Measurements from ENCODE around the gene ARL16.

Gene ARL16

GRCh38 chr17:81691196-81691595 lies 7.6 kb upstream of the ARL16 start:
- no peaks in the 10 kb centered on the region for H3K4me1 ChIP-seq (ENCODE audit: control insufficient read depth, insufficient read depth, low read length, unreplicated experiment)
- H3K27me3 ChIP-seq (ENCODE audit: insufficient read depth, low read length): no peaks in the 10 kb centered on the region
- H3K79me2 ChIP-seq (ENCODE audit: control insufficient read depth, insufficient read depth, low read length, unreplicated experiment): peaks cover 55% of the 10 kb centered on the region
- no peak overlapping the region for H3K4me3 ChIP-seq (ENCODE audit: low read depth, low read length)
- H3K27ac ChIP-seq (ENCODE audit: low read depth, low read length): no peak overlapping the region
- peaks cover 40% of the 10 kb centered on the region; the same call in 1 of the 2 replicates for H3K36me3 ChIP-seq (ENCODE audit: insufficient read depth, low read length)
- no peak overlapping the region for H2AFZ ChIP-seq (ENCODE audit: low read length, unreplicated experiment)

GRCh38 chr17:81690549-81690948 lies 7.0 kb upstream of the ARL16 start:
- no peak overlapping the region for H3K27ac ChIP-seq (ENCODE audit: low read depth, low read length)
- H3K27me3 ChIP-seq (ENCODE audit: insufficient read depth, low read length): no peaks in the 10 kb centered on the region
- H2AFZ ChIP-seq (ENCODE audit: low read length, unreplicated experiment): no peak overlapping the region
- peaks cover 62% of the 10 kb centered on the region for H3K79me2 ChIP-seq (ENCODE audit: control insufficient read depth, insufficient read depth, low read length, unreplicated experiment)
- H3K36me3 ChIP-seq (ENCODE audit: insufficient read depth, low read length): peaks cover 41% of the 10 kb centered on the region; the same call in 1 of the 2 replicates
- H3K4me1 ChIP-seq (ENCODE audit: control insufficient read depth, insufficient read depth, low read length, unreplicated experiment): peaks cover 5% of the 10 kb centered on the region
- H3K4me3 ChIP-seq (ENCODE audit: low read depth, low read length): no peak overlapping the region

- peaks cover 64% of the 10 kb centered on the region for H3K79me2 ChIP-seq (ENCODE audit: control insufficient read depth, insufficient read depth, low read length, unreplicated experiment)
- H3K36me3 ChIP-seq (ENCODE audit: insufficient read depth, low read length): peaks cover 36% of the 10 kb centered on the region; the same call in 1 of the 2 replicates
- peaks cover 9% of the 10 kb centered on the region for H3K4me1 ChIP-seq (ENCODE audit: control insufficient read depth, insufficient read depth, low read length, unreplicated experiment)
- H2AFZ ChIP-seq (ENCODE audit: low read length, unreplicated experiment): no peak overlapping the region
- no peak overlapping the region for H3K27ac ChIP-seq (ENCODE audit: low read depth, low read length)
- no peaks in the 10 kb centered on the region for H3K27me3 ChIP-seq (ENCODE audit: insufficient read depth, low read length)
- no peak overlapping the region for H3K4me3 ChIP-seq (ENCODE audit: low read depth, low read length)
Observed at GRCh38 chr17:81690066-81690465, 6.5 kb upstream of the ARL16 start.

- no peak overlapping the region for H2AFZ ChIP-seq (ENCODE audit: low read length, unreplicated experiment)
- peaks cover 69% of the 10 kb centered on the region for H3K79me2 ChIP-seq (ENCODE audit: control insufficient read depth, insufficient read depth, low read length, unreplicated experiment)
- no peaks in the 10 kb centered on the region for H3K27me3 ChIP-seq (ENCODE audit: insufficient read depth, low read length)
- H3K4me3 ChIP-seq (ENCODE audit: low read depth, low read length): no peak overlapping the region
- peaks cover 9% of the 10 kb centered on the region for H3K4me1 ChIP-seq (ENCODE audit: control insufficient read depth, insufficient read depth, low read length, unreplicated experiment)
- no peak overlapping the region for H3K27ac ChIP-seq (ENCODE audit: low read depth, low read length)
- peaks cover 36% of the 10 kb centered on the region; the same call in 1 of the 2 replicates for H3K36me3 ChIP-seq (ENCODE audit: insufficient read depth, low read length)
Observed at GRCh38 chr17:81688616-81689015, 5.0 kb upstream of the ARL16 start.

GRCh38 chr17:81687770-81688541 lies 4.4 kb upstream of the ARL16 start:
- H3K27ac ChIP-seq (ENCODE audit: low read depth, low read length): no peak overlapping the region
- no peak overlapping the region for H3K4me3 ChIP-seq (ENCODE audit: low read depth, low read length)
- peaks cover 9% of the 10 kb centered on the region for H3K4me1 ChIP-seq (ENCODE audit: control insufficient read depth, insufficient read depth, low read length, unreplicated experiment)
- no peak overlapping the region for H2AFZ ChIP-seq (ENCODE audit: low read length, unreplicated experiment)
- no peaks in the 10 kb centered on the region for H3K27me3 ChIP-seq (ENCODE audit: insufficient read depth, low read length)
- H3K79me2 ChIP-seq (ENCODE audit: control insufficient read depth, insufficient read depth, low read length, unreplicated experiment): peaks cover 74% of the 10 kb centered on the region
- peaks cover 36% of the 10 kb centered on the region; the same call in 1 of the 2 replicates for H3K36me3 ChIP-seq (ENCODE audit: insufficient read depth, low read length)

- Histone ChIP-seq H2AFZ (ENCODE audit: low read length, unreplicated experiment) (no peak overlapping the region), H3K36me3 (ENCODE audit: insufficient read depth, low read length) (peaks cover 29% of the 10 kb centered on the region; the same call in 1 of the 2 replicates), H3K27ac (ENCODE audit: low read depth, low read length) (no peak overlapping the region), H3K79me2 (ENCODE audit: control insufficient read depth, insufficient read depth, low read length, unreplicated experiment) (peaks cover 79% of the 10 kb centered on the region), H3K27me3 (ENCODE audit: insufficient read depth, low read length) (no peaks in the 10 kb centered on the region), H3K4me3 (ENCODE audit: low read depth, low read length) (no peak overlapping the region), H3K4me1 (ENCODE audit: control insufficient read depth, insufficient read depth, low read length, unreplicated experiment) (peaks cover 14% of the 10 kb centered on the region)
Observed at GRCh38 chr17:81686614-81687013, 3.0 kb upstream of the ARL16 start.

- Histone ChIP-seq H3K4me1 (ENCODE audit: control insufficient read depth, insufficient read depth, low read length, unreplicated experiment) (peaks cover 14% of the 10 kb centered on the region), H3K79me2 (ENCODE audit: control insufficient read depth, insufficient read depth, low read length, unreplicated experiment) (peaks cover 72% of the 10 kb centered on the region), H3K4me3 (ENCODE audit: low read depth, low read length) (peak overlapping the region; percentile 93), H3K27me3 (ENCODE audit: insufficient read depth, low read length) (no peaks in the 10 kb centered on the region), H3K27ac (ENCODE audit: low read depth, low read length) (peak overlapping the region; percentile 97), H3K36me3 (ENCODE audit: insufficient read depth, low read length) (peaks cover 21% of the 10 kb centered on the region; the same call in 1 of the 2 replicates), H2AFZ (ENCODE audit: low read length, unreplicated experiment) (no peak overlapping the region)
Observed at GRCh38 chr17:81685108-81685507, 1.5 kb upstream of the ARL16 start.

- Histone ChIP-seq H3K4me1 (ENCODE audit: control insufficient read depth, insufficient read depth, low read length, unreplicated experiment) (peaks cover 14% of the 10 kb centered on the region), H3K27ac (ENCODE audit: low read depth, low read length) (peak overlapping the region; percentile 97), H3K79me2 (ENCODE audit: control insufficient read depth, insufficient read depth, low read length, unreplicated experiment) (peaks cover 69% of the 10 kb centered on the region), H2AFZ (ENCODE audit: low read length, unreplicated experiment) (no peak overlapping the region), H3K27me3 (ENCODE audit: insufficient read depth, low read length) (no peaks in the 10 kb centered on the region), H3K36me3 (ENCODE audit: insufficient read depth, low read length) (peaks cover 21% of the 10 kb centered on the region; the same call in 1 of the 2 replicates), H3K4me3 (ENCODE audit: low read depth, low read length) (peak overlapping the region; percentile 93)
Observed at GRCh38 chr17:81684442-81684911, 880 bp upstream of the ARL16 start.

GRCh38 chr17:81683208-81683583 lies 401 bp downstream of the ARL16 start:
- peak overlapping the region; percentile 53 for H2AFZ ChIP-seq (ENCODE audit: low read length, unreplicated experiment)
- peaks cover 16% of the 10 kb centered on the region; the same call in 1 of the 2 replicates for H3K36me3 ChIP-seq (ENCODE audit: insufficient read depth, low read length)
- peak overlapping the region; percentile 55; the same call in 1 of the 2 replicates for H3K27ac ChIP-seq (ENCODE audit: low read depth, low read length)
- H3K4me1 ChIP-seq (ENCODE audit: control insufficient read depth, insufficient read depth, low read length, unreplicated experiment): peaks cover 14% of the 10 kb centered on the region
- H3K27me3 ChIP-seq (ENCODE audit: insufficient read depth, low read length): no peaks in the 10 kb centered on the region
- peaks cover 57% of the 10 kb centered on the region for H3K79me2 ChIP-seq (ENCODE audit: control insufficient read depth, insufficient read depth, low read length, unreplicated experiment)
- peak overlapping the region; percentile 93 for H3K4me3 ChIP-seq (ENCODE audit: low read depth, low read length)

- peak overlapping the region; percentile 93 for H3K4me3 ChIP-seq (ENCODE audit: low read depth, low read length)
- H3K27me3 ChIP-seq (ENCODE audit: insufficient read depth, low read length): no peaks in the 10 kb centered on the region
- H3K4me1 ChIP-seq (ENCODE audit: control insufficient read depth, insufficient read depth, low read length, unreplicated experiment): peaks cover 14% of the 10 kb centered on the region
- peaks cover 52% of the 10 kb centered on the region for H3K79me2 ChIP-seq (ENCODE audit: control insufficient read depth, insufficient read depth, low read length, unreplicated experiment)
- H3K27ac ChIP-seq (ENCODE audit: low read depth, low read length): peak overlapping the region; percentile 55; the same call in 1 of the 2 replicates
- peaks cover 16% of the 10 kb centered on the region; the same call in 1 of the 2 replicates for H3K36me3 ChIP-seq (ENCODE audit: insufficient read depth, low read length)
- H2AFZ ChIP-seq (ENCODE audit: low read length, unreplicated experiment): no peak overlapping the region
Observed at GRCh38 chr17:81682565-81683207, 911 bp downstream of the ARL16 start.

Measured in ACC112 (cell line).